Measurements from ENCODE around the gene ACOXL. TPM values are rescaled to one million over a fixed set of nuclear protein-coding genes. Genes with fewer than 3 reads are reported as not detected.

The ACOXL gene
- total RNA-seq, 4 donors from 2014 or later = 1.2 to 10.6 (median 2.1) TPM

- H3K36me3 ChIP-seq = no peaks in the 10 kb centered on the region
- intact Hi-C loops (cut with DNase I) = no loop called here
- H3K27me3 ChIP-seq = no peaks in the 10 kb centered on the region
- peaks cover 25 to 29% of the 10 kb centered on the region in 2 donors for H3K4me1 ChIP-seq
- no peak overlapping the region for H3K4me3 ChIP-seq (replicated peaks in 1 of 3)
- H3K9me3 ChIP-seq = no peaks in the 10 kb centered on the region
- DNase-seq = no peak
- no peak for TF ChIP-seq POLR2A (IDR thresholded peaks at IDR 0.05)
- TF ChIP-seq CTCF (IDR thresholded peaks at IDR 0.05) = peak in 2 of 6 experiments; percentile 17 to 18
- H3K27ac ChIP-seq = no peak overlapping the region
- 96% methylated on average over 2 of the region's 2 CpGs for WGBS, 2 donors
These were observed 401.7 kb downstream of the ACOXL start for GRCh38 chr2:111134055-111134454.

GRCh38 chr2:111135237-111135909, 403.0 kb downstream of the ACOXL start:
- intact Hi-C loops (cut with DNase I) = no loop called here
- no peaks in the 10 kb centered on the region for H3K9me3 ChIP-seq
- H3K27ac ChIP-seq = peak overlapping the region in 2 of 3 donors; percentile 8 to 15
- no peaks in the 10 kb centered on the region for H3K36me3 ChIP-seq
- 70 to 83% methylated on average over 3 of the region's 3 CpGs for WGBS, 2 donors
- DNase-seq = no peak
- no peak overlapping the region for H3K4me3 ChIP-seq (replicated peaks in 1 of 3)
- H3K27me3 ChIP-seq = no peaks in the 10 kb centered on the region
- no peak for TF ChIP-seq CTCF (IDR thresholded peaks at IDR 0.05)
- peaks cover 35 to 38% of the 10 kb centered on the region in 2 donors for H3K4me1 ChIP-seq

- intact Hi-C loops (cut with DNase I) = no loop called here
- Histone ChIP-seq H3K4me1 (peaks cover 35 to 38% of the 10 kb centered on the region in 2 donors), H3K36me3 (no peaks in the 10 kb centered on the region), H3K4me3 (replicated peaks in 1 of 3) (no peak overlapping the region), H3K27me3 (no peaks in the 10 kb centered on the region), H3K27ac (peak overlapping the region in 2 of 3 donors; percentile 8 to 15), H3K9me3 (no peaks in the 10 kb centered on the region)
- no peak for TF ChIP-seq POLR2A (IDR thresholded peaks at IDR 0.05)
- peak in 1 of 6 experiments; percentile 7 for TF ChIP-seq CTCF (IDR thresholded peaks at IDR 0.05)
- peak in 1 of 2 donors; percentile 32 for DNase-seq
- WGBS, 2 donors = 71% methylated on average over 9 of the region's 9 CpGs
These were observed 403.5 kb downstream of the ACOXL start for GRCh38 chr2:111135910-111136297.

GRCh38 chr2:111138839-111139238, 406.5 kb downstream of the ACOXL start:
- intact Hi-C loops (cut with DNase I) = no loop called here
- H3K27ac ChIP-seq = peak overlapping the region in 2 of 3 donors; percentile 5 to 9
- no peaks in the 10 kb centered on the region for H3K27me3 ChIP-seq
- H3K36me3 ChIP-seq = no peaks in the 10 kb centered on the region
- TF ChIP-seq CTCF (IDR thresholded peaks at IDR 0.05) (no peak), POLR2A (IDR thresholded peaks at IDR 0.05) (no peak)
- H3K4me1 ChIP-seq = peaks cover 26 to 36% of the 10 kb centered on the region in 2 donors
- H3K9me3 ChIP-seq = no peaks in the 10 kb centered on the region
- DNase-seq = peak in 1 of 2 donors; percentile 26
- 42 to 60% methylated on average over 5 of the region's 5 CpGs for WGBS, 2 donors
- H3K4me3 ChIP-seq (replicated peaks in 1 of 3) = no peak overlapping the region

GRCh38 chr2:111139637-111140317, 407.4 kb downstream of the ACOXL start:
- H3K27ac ChIP-seq = peak overlapping the region; percentile 43 to 56 (median 44)
- H3K27me3 ChIP-seq = no peaks in the 10 kb centered on the region
- no peak overlapping the region for H3K4me3 ChIP-seq (replicated peaks in 1 of 3)
- TF ChIP-seq POLR2A (IDR thresholded peaks at IDR 0.05) (peak in 1 of 2 donors; percentile 26), CTCF (IDR thresholded peaks at IDR 0.05) (no peak)
- DNase-seq = peak; percentile 93 to 94
- H3K4me1 ChIP-seq = peaks cover 26 to 36% of the 10 kb centered on the region in 2 donors
- intact Hi-C loops (cut with DNase I) = no loop called here
- 29 to 30% methylated on average over 12 of the region's 12 CpGs for WGBS, 2 donors
- H3K9me3 ChIP-seq = no peaks in the 10 kb centered on the region
- H3K36me3 ChIP-seq = no peaks in the 10 kb centered on the region
